G401 (cell line): ENCODE results near the gene EFCAB8. TPM values are rescaled to one million over a fixed set of nuclear protein-coding genes. Genes with fewer than 3 reads are reported as not detected.
A peak's percentile ranks its signal among the peaks of the same experiment; 100 is the strongest.
"Not testable (repeated sequence)": the region's sequence is repeated elsewhere in the genome, so short reads cannot be mapped to it uniquely, and the experiment has no call there.

Source experiments
- DNase-seq: peaks from one replicate; pipeline ENCODE4 v3.0.0-alpha.2; 2015; ENCODE audit warnings: low spot score
- in situ Hi-C: cut with HindIII; loops from 2 replicates; pipeline ENCODE4 v1.10.0; 2016; ENCODE audit warnings: low sequenced_read_pairs, mixed read lengths
- total RNA-seq: library from RNA; depleted of rRNA; stranded (reverse); fragments of >200 nt; shearing (Covaris generic); gene quantifications from 2 replicates; pipeline ENCODE4 v1.2.3, GENCODE V29; 2014

EFCAB8 gene
- total RNA-seq, 1 experiment from 2014 or later: 0.03 TPM

GRCh38 chr20:32930701-32931100 is 72.0 kb downstream of the EFCAB8 start:
- no peak for DNase-seq

DNA sequence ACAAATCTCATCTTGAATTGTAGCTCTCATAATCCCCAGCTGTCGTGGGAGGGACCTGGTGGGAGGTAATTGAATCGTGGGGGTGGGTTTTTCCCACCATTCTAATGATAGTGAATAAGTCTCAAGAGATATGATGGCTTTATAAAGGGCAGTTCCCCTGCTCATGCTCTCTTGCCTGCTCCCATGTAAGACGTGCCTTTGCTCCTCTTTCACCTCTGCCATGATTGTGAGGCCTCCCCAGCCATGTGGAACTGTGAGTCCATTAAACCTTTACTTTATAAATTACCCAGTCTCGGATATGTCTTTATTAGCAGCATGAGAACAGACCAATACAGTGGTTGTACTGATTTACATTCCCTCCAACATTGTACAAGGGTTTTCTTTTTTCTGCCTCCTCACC is 75.9 kb downstream of the EFCAB8 start:
- in situ Hi-C loops: no loop called here
- DNase-seq: no peak

More at GRCh38 chr20:32930701-32931100, 72.0 kb downstream of the EFCAB8 start:
- in situ Hi-C loops: no loop called here

DNA sequence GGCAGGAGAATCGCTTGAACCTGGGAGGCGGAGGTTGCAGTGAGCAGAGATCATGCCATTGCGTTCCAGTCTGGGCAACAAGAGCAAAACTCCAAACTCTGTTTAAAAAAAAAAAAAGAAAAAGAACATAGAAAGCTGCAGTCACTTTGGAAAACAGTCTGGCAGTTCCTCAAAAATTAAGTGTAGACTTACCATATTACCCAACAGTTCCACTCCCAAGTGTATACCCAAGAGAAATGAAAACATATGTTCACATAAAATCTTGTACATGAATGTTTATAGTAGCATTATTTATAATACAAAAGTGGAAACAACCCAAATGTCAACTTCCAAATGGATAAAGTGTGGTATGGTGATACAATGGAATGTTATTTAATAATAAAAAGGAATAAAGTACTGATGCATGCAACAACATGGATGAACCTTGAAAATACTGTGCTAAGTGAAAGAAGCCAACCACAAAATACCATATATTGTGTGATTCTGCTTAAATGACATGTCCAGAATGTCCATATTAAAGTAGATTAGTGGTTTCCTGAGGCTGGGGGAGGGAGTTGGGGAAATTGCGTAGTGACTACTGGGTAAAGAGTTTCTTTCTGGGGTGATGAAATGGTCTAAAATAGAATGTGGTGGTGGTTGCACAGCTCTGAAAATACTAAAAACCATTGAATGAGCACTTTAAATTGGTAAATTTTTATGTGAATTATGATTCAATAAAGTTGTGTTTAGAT is 82.6 kb downstream of the EFCAB8 start:
- in situ Hi-C loops: no loop called here
- DNase-seq: no peak

DNA sequence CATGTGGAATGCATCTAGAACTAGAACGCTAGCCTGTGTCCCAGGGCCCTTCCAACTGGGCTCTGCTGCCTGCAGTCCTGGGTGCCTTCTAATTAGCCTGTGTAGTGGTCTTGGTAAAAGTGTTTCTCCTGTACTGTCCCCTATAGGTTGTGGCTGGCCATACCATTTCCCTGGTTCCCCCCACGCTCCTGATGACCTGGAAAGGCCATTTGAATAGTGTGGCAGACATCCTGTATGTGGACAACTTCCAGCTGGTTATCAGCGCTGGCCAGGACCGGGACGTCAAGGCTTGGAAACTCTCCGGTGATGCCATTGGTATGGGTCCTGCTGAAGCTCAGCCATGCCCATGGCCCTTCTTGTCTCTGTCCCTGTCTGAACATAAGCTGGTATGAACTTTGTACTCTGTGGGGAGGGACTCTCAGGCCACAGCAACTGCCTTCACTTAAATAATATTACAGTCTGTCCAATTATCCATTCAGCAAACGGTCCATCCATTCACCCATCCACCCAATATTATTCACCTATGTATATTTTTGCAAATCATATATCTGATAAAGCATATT is 84.8 kb downstream of the EFCAB8 start:
- no peak for DNase-seq
- in situ Hi-C loops: no loop called here

DNA sequence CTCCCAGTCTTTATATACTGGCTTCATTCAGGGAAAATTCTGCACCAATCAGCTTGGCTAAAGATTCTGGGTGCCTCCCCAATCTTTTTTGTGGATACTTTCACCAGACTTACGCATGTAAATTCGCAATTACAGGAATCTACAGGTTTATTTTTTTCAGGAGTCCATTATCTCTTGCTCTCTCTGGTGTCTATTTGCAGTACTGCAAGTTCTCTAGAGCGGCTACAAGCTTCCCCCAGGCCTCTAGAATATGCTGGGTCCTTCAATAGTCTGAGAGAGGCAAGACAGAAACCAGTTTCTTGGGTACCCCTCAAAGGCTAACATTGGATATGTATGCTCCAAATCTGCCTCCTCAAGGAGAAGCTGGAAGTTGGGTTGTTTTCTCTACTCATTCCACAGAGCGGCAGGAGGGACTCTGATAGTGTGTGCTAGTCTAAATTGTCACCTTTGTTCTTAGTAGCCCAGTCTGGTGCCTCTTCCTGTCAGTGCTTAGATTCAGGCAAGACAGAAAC is 87.0 kb downstream of the EFCAB8 start:
- in situ Hi-C loops: no loop called here
- DNase-seq: peak; percentile 1

GRCh38 chr20:32946629-32947028 is 87.9 kb downstream of the EFCAB8 start:
- in situ Hi-C loops: no loop called here
- DNase-seq: no peak

DNA sequence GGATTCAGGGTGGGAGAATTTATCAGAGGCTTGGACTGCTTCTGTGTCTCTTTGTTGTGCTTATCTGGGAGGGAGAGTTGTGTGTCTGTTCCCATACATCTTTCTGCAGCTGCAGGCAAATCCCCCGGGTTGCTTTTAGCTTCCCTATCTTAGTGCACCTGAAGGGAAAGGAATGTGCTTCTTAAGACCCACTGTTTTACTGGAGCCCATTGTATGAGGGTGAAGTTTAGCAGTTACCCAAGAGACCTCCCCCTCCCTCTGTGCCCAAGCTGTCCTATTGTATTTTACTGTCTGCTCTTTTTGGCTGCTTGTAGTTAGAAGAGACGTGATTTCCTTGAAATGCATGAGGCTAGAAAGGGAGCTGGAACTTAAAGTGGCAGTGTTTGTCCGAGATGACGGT is 91.8 kb downstream of the EFCAB8 start:
- in situ Hi-C loops, DNase-seq: not testable (repeated sequence)

GRCh38 chr20:32957459-32957858 is 98.7 kb downstream of the EFCAB8 start:
- no peak for DNase-seq
- in situ Hi-C loops: no loop called here

DNA sequence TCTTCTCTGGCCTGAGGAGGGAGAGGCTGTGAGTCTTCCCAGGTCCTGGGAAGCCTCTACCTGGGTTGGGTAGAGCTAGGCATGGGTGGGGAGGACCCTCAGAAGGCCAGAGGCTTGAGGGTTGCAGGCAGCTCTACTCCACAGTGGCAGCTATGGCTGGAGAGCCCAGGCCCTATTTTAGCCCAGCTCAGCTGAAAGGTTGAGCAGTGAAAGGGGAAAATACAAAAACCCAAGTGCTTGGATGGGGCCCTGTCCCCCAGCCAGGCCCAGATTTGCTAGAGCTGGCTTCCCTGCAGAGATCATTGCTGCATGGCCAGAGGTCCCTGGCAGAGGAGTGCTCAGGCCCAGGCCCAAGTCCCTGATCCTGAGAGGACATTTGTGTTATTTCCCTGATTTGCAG is 99.9 kb downstream of the EFCAB8 start:
- DNase-seq: no peak
- in situ Hi-C loops: no loop called here

DNA sequence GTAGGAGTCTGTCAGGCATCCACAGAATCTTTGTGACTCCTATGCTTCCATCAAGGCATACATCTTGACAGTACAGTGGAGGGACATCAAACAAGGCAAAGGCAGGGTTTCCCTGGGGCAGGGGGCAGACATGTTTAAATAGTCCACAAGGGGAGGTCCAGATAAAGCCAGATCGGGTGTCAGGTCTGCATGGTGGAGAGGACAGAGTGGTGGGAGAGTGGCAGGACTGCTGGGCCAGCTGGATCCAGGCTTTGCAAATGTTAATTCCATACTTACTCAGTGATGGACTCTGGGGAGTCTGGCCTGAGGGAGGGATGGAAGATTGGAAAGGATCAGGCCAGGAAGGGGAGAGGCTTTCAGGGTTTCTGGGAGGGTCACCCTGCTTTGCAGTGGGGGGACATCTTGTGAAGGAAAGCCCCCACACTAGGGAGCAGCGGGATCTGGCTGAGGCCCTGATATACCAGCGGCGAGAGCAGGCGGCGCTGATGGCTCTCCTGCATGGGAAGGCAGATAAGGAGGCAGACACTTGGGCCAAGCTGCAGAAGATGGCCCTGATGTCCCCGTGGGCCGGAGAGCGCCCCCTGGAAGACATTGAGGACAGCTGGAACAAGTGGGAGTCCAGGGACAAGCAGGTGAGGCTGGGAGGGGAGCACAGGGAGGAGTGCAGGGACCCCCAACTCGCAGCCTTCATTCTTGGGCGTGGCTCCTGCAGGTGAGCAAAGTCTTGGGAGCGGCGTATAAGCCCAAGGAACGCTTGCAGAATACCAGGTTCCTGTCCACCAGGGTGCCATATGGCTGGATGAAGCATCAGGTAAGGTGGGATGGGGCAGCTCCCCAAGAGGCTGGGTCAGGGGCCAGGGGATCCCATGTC is 100.9 kb downstream of the EFCAB8 start:
- in situ Hi-C loops: no loop called here
- no peak for DNase-seq

DNA sequence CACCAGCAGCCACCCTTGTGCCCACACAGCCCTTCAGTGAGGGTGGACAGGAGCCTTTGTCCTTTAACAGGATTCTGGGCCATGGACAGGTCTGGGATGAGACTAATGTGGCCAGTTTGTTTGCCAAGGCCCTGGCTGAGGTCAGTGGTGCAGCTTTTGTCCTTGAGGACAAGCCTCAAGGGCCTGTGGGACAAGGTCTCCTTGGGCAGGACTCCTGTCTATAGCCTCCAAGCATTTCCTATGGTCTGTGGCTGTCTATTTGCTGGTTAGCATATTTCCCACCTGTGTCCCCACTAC is 101.4 kb downstream of the EFCAB8 start:
- no peak for DNase-seq
- in situ Hi-C loops: no loop called here

DNA sequence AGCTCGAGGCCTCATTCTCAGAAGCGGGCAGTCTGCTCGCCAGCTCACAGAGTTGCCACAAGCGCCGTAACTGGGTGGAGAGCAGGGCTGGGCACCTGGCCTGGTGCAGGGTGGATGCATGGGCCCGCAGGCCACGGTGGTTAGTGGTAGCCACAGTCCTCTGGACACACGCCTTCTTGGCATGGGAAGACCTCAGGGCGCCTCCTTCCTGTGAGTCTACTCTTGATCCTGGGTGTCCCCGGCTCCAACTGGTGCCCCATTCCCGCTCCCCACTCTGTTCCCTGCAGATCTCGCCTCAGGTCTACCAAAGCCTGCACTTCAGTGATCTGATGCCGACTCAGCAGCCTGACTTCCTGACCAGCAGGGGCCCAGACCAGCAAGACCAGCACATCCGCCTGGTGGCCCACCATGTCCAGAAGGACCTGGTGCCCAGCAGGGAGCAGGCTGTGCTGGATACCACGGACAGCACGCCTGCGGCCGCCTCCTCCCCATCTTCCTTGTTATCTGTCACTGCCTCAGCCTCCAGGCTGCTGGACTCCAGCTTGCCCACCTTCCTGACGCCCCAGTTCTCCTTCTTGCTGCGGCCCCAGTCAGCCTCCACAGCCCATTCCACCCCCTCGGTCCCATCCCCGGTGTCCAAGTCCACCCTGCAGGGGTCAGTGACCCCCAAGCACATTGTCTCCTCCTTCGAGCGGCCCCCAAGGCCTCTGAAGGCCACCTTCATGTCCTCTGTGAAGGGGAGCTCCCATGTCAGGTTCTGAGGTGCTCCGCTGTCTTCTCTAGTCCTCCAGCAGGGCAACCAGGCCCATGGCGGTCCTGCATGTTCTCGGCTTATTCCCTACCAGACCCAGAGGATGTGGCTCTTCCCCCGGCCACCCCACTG is 102.4 kb downstream of the EFCAB8 start:
- in situ Hi-C loops: no loop called here
- DNase-seq: no peak

DNA sequence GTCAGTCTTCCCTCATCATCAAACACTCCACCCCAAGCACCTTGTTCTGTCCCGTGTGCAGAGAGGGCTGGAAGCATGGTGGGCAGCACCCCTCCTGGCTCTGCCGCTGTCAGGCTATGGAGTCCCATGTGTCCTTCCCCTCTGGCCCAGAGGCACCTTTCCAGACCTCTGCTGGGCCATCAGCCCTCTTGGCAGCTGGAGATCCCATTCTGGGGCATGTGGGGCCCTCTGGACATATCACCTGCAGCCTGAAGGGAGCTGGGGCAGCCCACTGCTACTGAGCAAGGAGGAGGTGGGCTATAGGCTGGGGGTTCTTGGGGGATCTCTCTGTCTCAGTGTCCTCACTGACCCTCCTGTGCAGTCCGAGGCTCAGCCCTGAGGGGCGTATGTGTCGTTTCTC is 103.3 kb downstream of the EFCAB8 start:
- no peak for DNase-seq
- in situ Hi-C loops: no loop called here

GRCh38 chr20:32962646-32963045 is 103.9 kb downstream of the EFCAB8 start:
- in situ Hi-C loops: not testable (repeated sequence)

DNA sequence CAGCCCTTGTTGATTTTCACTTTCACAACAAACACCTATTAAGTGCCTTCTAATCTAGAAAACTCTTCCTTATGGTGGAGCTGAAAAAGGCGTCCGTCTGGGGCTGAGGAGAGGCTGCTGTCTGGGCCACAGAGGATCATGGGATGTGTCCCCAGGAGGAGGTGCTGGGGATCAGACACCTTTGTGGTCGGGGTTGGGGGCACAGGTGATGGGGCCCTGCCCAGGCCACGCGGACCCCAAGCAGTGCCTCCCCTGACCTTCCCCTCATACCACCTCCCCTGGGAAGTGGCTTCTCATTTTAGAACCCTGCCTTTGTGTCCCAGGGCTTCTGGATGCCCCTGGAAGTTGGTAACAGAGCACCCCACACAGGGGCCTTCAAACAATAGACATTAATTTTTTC is 104.5 kb downstream of the EFCAB8 start:
- in situ Hi-C loops: no loop called here
- no peak for DNase-seq

More at GRCh38 chr20:32962646-32963045, 103.9 kb downstream of the EFCAB8 start:
- DNase-seq: not testable (repeated sequence)

GRCh38 chr20:32964575-32964974 is 105.9 kb downstream of the EFCAB8 start:
- DNase-seq: no peak
- in situ Hi-C loops: no loop called here

DNA sequence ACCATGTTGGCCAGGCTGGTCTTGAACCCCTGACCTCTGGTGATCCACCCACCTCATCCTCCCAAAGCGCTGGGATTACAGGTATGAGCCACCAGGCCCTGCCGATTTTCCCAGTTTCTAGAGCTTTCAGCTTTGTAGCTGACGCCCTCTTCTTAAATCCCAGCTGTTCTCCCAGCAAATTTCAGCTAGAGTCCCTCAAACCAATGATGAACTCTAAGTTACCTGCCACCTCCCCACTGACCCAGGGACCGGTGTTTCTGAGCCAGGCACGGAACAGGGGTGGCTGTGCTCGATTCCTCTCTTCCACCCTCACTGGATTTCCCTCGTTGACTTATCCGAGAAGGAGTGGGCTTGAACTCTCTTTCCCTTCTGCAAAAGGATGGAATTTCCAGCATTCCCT is 106.4 kb downstream of the EFCAB8 start:
- DNase-seq: no peak
- in situ Hi-C loops: no loop called here

GRCh38 chr20:32965581-32966373 is 107.1 kb downstream of the EFCAB8 start:
- no peak for DNase-seq
- in situ Hi-C loops: no loop called here
